NCI-H128 (cell line): Measurements from ENCODE around the gene SLC25A40.

ENCODE experiments used
- DNase-seq: peaks from one replicate; lab custom pipeline; 2025; ENCODE audit not compliant: unreplicated experiment; lab: John Stamatoyannopoulos, UW

Gene SLC25A40

DNA sequence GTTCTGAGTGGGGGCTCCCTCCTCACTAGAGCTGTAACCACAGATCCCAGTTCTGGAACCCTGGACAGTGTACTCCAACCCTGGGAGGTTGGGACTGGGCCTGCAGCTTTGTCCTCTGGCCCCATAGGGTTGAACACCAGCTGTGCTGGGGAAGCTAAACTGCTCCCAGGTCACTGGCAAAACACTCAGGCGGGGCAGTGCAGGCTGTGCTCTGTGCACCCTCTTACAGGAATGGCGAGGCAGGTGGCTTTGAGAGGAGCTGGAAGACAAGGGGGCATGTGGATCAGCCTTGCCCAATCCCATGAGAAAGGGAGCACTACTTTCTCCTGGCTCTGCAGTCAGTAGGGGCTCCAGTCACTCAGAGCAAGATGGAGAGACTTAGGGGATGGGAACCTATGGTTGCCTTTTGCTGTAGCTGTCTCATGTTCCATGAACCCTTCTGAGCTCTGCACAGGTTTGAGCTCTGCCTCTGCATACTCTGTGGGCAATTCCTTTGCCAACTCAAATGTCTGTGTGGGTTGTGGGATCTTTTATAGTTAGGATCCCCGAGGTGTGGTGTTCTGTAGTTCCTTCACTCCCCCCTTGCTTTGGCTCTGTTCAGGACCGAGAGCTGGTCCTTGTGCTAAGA lies 90.7 kb downstream of the SLC25A40 start:
- no peak for DNase-seq

DNA sequence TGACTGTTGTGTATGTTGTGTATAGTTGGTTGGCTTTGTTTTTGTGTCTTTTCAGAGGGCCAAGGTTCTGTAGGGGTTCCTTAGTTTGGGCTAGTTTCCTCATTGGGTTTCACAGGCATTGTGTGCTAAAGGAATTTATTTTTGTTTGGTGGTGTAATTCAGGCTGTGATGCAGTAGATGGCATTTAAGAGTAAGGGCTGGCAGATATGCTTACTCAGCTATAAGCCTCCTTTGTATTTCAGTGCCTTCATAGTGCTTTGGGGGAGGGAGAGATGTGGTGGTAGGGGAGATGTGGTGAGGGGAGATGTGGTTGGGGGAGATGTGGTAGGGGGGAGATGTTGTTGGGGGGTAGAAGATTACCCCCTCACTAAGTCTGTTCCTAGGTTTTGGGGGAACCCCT lies 91.7 kb downstream of the SLC25A40 start:
- DNase-seq: no peak
